ENCODE data around the gene SLC35F6. TPM values are rescaled to one million over a fixed set of nuclear protein-coding genes. Genes with fewer than 3 reads are reported as not detected.

The SLC35F6 gene
- total RNA-seq, 1 donor from 2014 or later: 14.2 TPM

DNA sequence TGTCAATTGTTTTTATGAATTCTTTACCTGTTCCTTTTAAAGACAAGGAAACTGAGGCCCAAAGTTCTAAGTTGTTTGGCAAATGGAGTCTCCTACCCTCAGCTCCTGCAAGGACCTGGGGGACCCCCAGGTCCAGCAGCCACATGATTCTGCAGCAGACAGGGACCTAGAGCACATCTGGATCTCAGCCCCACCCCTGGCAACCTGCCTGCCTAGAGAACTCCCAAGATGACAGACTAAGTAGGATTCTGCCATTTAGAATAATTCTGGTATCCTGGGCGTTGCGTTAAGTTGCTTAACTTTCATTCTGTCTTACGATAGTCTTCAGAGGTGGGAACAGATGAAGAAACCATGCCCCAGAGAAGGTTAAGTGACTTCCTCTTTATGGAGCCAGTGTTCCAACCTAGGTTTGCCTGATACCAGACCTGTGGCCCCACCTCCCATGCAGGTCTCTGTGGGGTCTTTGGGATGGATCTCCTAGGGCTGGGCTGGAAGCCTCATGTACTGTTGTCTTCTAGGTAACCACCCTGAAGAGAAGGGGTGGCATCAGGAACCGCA is 16.2 kb downstream of the SLC35F6 start:
- H3K27ac Mint-ChIP-seq: no peak overlapping the region
- DNase-seq (no peak), ATAC-seq (ENCODE audit: low read depth) (no peak)
- no peaks in the 10 kb centered on the region for H3K9me3 Mint-ChIP-seq
- intact Hi-C loops (cut with micrococcal nuclease): loop anchor here (10.0 kb wide), 2 partner anchors 275 to 435 kb away; partner anchors contain the start of genes ADGRF3, AGBL5 and SELENOI
- TF ChIP-seq, protein P1, sequence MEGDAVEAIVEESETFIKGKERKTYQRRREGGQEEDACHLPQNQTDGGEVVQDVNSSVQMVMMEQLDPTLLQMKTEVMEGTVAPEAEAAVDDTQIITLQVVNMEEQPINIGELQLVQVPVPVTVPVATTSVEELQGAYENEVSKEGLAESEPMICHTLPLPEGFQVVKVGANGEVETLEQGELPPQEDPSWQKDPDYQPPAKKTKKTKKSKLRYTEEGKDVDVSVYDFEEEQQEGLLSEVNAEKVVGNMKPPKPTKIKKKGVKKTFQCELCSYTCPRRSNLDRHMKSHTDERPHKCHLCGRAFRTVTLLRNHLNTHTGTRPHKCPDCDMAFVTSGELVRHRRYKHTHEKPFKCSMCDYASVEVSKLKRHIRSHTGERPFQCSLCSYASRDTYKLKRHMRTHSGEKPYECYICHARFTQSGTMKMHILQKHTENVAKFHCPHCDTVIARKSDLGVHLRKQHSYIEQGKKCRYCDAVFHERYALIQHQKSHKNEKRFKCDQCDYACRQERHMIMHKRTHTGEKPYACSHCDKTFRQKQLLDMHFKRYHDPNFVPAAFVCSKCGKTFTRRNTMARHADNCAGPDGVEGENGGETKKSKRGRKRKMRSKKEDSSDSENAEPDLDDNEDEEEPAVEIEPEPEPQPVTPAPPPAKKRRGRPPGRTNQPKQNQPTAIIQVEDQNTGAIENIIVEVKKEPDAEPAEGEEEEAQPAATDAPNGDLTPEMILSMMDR (IDR thresholded peaks at IDR 0.05): no peak
- no peak overlapping the region for H3K4me3 Mint-ChIP-seq
- CTCF ChIA-PET: no interaction called here
- peaks cover 5% of the 10 kb centered on the region for H3K4me1 Mint-ChIP-seq
- peaks cover 51% of the 10 kb centered on the region for H3K36me3 Mint-ChIP-seq (ENCODE audit: low read depth)
- no peaks in the 10 kb centered on the region for H3K27me3 Mint-ChIP-seq
- POLR2A ChIA-PET: no interaction called here

DNA sequence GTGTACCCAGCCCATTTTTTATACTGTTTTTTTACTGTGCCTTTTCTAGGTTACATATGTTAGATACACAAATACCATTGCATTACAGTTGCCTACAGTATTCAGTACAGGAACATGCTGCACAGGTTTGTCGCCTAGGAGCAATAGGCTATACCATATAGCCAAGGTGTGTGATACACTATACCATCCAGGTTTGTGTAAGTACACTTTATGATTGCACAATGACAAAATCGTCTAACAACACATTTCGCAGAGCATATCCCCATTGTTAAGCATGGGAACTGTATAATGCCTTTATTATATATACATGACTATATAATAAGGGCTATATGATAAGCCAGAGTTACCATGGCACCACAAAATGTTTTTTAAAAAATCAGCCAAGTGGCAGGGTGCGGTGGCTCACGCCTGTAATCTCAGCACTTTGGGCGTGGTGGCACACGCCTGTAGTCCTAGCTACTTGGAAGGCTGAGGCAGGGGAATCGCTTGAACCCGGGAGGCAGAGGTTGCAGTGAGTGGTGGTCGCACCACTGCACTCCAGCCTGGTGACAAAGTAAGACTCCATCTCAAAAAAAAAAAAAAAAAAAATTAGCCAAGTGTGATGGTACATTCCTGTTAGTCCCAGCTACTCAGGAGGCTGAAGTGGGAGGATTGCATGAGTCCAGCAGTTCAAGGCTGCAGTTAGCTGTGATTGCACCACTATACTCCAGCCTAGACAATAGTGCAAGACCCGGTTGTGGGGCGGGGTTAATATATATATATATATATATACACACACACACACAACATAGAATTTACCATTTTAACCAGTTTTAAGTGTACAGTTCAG is 19.0 kb downstream of the SLC35F6 start:
- POLR2A ChIA-PET: interaction anchor here (0.6 to 0.7 kb wide), 4 partner anchors 17 to 239 kb away, joined by 3 to 5 read pairs (median 4); no protein-coding TSS in a partner anchor
- H3K4me3 Mint-ChIP-seq: no peak overlapping the region
- DNase-seq (no peak), ATAC-seq (ENCODE audit: low read depth) (no peak)
- TF ChIP-seq, protein P1 (IDR thresholded peaks at IDR 0.05): no peak
- intact Hi-C loops (cut with micrococcal nuclease): loop anchor here (10.0 kb wide), 2 partner anchors 272 to 438 kb away; partner anchors contain the start of genes ADGRF3, AGBL5 and SELENOI
- CTCF ChIA-PET: no interaction called here
- peaks cover 24% of the 10 kb centered on the region for H3K36me3 Mint-ChIP-seq (ENCODE audit: low read depth)
- H3K27ac Mint-ChIP-seq: no peak overlapping the region
- peaks cover 3% of the 10 kb centered on the region for H3K27me3 Mint-ChIP-seq
- no peaks in the 10 kb centered on the region for H3K9me3 Mint-ChIP-seq
- H3K4me1 Mint-ChIP-seq: peaks cover 15% of the 10 kb centered on the region

DNA sequence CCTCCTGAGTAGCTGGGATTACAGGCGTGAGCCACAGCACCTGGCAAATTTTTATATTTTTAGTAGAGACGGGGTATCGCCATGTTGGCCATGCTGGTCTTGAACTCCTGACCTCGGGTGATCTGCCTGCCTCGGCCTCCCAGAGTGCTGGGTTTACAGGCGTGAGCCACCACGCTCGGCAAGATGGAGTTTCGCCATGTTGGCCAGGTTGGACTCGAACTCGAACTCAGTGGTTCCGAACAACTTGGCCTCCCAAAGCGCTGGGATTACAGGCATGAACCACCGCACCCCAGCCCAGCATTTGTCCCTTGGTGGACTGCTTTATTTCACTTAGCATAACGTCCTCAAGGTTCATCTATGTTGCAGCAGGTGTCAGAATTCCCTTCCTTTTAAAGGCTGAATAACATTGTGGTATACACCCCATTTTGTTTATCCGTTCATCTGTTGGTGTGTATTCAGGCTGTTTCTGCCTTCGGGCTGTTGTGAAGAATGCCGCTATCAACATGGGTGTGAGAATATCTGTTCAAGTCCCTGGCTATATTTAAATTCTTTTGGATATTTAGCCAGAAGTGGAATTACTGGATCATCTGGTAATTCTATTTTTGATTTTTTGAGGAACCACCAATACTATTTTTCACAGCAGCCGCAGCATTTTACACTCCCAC is 20.6 kb downstream of the SLC35F6 start:
- CTCF ChIA-PET: no interaction called here

DNA sequence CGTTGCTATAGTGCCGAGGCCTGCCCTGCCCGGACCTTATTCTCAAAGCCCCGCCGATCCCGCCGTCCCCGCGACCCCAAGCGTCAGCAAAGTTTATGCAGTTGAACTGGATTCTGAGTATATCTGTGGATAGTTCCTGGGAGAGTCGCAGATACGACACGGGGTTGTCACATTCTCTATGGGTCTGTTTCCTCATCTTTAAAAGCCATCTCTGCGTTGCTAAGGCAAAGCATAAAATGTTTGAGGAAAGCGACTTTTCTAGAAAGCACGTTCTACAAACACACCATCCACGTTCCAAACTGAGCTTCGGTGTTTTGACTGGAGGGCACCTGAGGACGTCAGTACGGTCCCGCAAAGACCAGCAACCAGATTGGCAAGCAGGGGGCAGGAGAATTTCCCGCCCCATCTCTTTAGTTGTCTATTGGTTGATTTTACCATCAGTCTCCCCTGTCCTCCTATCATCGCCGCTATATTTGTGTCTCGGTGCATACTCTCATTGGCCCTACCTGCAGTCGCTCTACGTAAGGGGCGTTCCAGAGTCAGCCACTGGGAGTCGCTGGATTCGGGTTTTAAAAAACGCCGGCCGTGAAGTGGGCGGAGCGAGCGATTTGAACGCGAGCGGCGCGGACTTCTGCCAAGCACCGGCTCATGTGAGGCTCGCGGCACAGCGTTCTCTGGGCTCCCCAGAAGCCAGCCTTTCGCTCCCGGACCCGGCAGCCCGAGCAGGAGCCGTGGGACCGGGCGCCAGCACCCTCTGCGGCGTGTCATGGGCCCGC is 21.5 kb downstream of the SLC35F6 start, which contains the start of gene CENPA:
Gene CENPA (plus strand): TSS at position 626 of the 776 bp plus-strand sequence. CDS start 141 bp downstream, at position 767.
- peak; percentile 87 for DNase-seq
- Mint-ChIP-seq H3K27ac (peak within 1 kb of the TSS; percentile 65), H3K4me1 (peaks cover 15% of the 10 kb centered on the region), H3K9me3 (no peaks in the 10 kb centered on the region), H3K36me3 (ENCODE audit: low read depth) (peaks cover 3% of the 10 kb centered on the region), H3K4me3 (peak within 1 kb of the TSS; percentile 84), H3K27me3 (peaks cover 3% of the 10 kb centered on the region)
- peak; percentile 99 for ATAC-seq (ENCODE audit: low read depth)
- intact Hi-C loops (cut with micrococcal nuclease): loop anchor here (1.0 to 10.0 kb wide), 5 partner anchors 21 to 908 kb away; partner anchors contain the start of genes ADGRF3, AGBL5, ASXL2 and CAD
- ChIA-PET CTCF (no interaction called here), POLR2A (interaction anchor here (1.0 to 1.4 kb wide), 3 partner anchors 10 to 185 kb away, joined by 3 to 4 read pairs (median 4); partner anchors contain the start of gene MAPRE3)
- TF ChIP-seq, protein P1 (IDR thresholded peaks at IDR 0.05): no peak

More for the DNA sequence above, 20.6 kb downstream of the SLC35F6 start:
- peak overlapping the region; percentile 65 for H3K27ac Mint-ChIP-seq
- TF ChIP-seq, protein P1 (IDR thresholded peaks at IDR 0.05): no peak
- H3K36me3 Mint-ChIP-seq (ENCODE audit: low read depth): peaks cover 12% of the 10 kb centered on the region
- intact Hi-C loops (cut with micrococcal nuclease): loop anchor here (1.0 to 10.0 kb wide), 5 partner anchors 20 to 907 kb away; partner anchors contain the start of genes ADGRF3, AGBL5, ASXL2 and CAD
- POLR2A ChIA-PET: no interaction called here
- H3K4me3 Mint-ChIP-seq: peak overlapping the region; percentile 84
- H3K27me3 Mint-ChIP-seq: peaks cover 3% of the 10 kb centered on the region
- ATAC-seq (ENCODE audit: low read depth): no peak
- H3K4me1 Mint-ChIP-seq: peaks cover 15% of the 10 kb centered on the region
- no peaks in the 10 kb centered on the region for H3K9me3 Mint-ChIP-seq
- no peak for DNase-seq
